Activated CD8-positive, alpha-beta memory T cell treated with anti-CD3 and anti-CD28 coated beads, Interleukin-2, amount 10 ng/mL, durations not matched to agents 7 days and 5 days (primary cell): Measurements from ENCODE around the gene SLC6A18. TPM values are rescaled to one million over a fixed set of nuclear protein-coding genes. Genes with fewer than 3 reads are reported as not detected.

ENCODE experiments used
- ATAC-seq: fragments of 150-1000 bp; cut with Tn5 transposase; one replicate; pipeline ENCODE4 v1.10.0; 2021; ENCODE audit warnings: moderate library complexity
- CTCF ChIA-PET: fragments of 350-600 bp; sonication (Branson Sonifier 250); formaldehyde crosslinking; loops from one replicate; lab custom pipeline; 2021; ENCODE audit warnings: antibody characterized with exemption; lab: Charles Lee
- DNase-seq: peaks from one replicate; pipeline ENCODE4 v3.0.0-alpha.2; 2020
- H3K27ac Mint-ChIP-seq: one replicate; pipeline ENCODE4 v1.8.0; 2021; ENCODE audit warnings: mild to moderate bottlenecking, mixed read lengths
- H3K27me3 Mint-ChIP-seq: one replicate; pipeline ENCODE4 v1.8.0; 2021; ENCODE audit warnings: mixed read lengths
- H3K36me3 Mint-ChIP-seq: one replicate; pipeline ENCODE4 v1.8.0; 2021; ENCODE audit warnings: mild to moderate bottlenecking, mixed read lengths
- H3K4me1 Mint-ChIP-seq: one replicate; pipeline ENCODE4 v1.8.0; 2021; ENCODE audit warnings: mixed read lengths
- H3K4me3 Mint-ChIP-seq: one replicate; pipeline ENCODE4 v1.8.0; 2021; ENCODE audit warnings: mild to moderate bottlenecking, moderate library complexity, mixed read lengths
- H3K9me3 Mint-ChIP-seq: one replicate; pipeline ENCODE4 v1.8.0; 2022; ENCODE audit warnings: low read depth, mixed read lengths
- total RNA-seq, 2 experiments: library from RNA; stranded (reverse); gene quantifications; one replicate each; pipeline ENCODE4 v1.2.3, GENCODE V29; 2021

SLC6A18 gene
- total RNA-seq, 2 experiments from 2014 or later = not detected

DNA sequence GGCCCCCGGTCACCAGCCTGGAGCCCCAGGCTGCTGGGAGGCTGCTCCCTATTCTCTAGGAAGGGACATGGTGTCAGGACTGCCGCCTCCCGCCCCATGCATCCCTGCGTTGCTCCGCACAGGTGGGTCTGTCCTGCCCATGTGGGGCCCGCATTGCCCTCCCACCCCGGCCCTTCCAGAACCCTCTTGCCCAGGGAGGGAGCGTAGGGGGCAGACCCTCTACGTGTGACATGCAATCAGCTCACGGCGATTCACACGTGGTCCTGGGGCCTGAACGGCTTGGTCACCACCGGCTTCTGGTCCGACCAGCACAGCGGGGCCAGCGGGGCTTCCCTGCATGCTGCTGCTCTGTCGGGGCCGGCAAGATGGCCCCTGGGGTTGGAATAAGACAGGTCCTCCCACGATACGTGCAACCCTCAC is 14.3 kb upstream of the SLC6A18 start:
- Mint-ChIP-seq H3K36me3 (no peaks in the 10 kb centered on the region), H3K27ac (no peak overlapping the region), H3K4me3 (no peak overlapping the region), H3K9me3 (no peaks in the 10 kb centered on the region), H3K4me1 (no peaks in the 10 kb centered on the region), H3K27me3 (no peaks in the 10 kb centered on the region)
- CTCF ChIA-PET = no interaction called here
- no peak for DNase-seq
- no peak for ATAC-seq

DNA sequence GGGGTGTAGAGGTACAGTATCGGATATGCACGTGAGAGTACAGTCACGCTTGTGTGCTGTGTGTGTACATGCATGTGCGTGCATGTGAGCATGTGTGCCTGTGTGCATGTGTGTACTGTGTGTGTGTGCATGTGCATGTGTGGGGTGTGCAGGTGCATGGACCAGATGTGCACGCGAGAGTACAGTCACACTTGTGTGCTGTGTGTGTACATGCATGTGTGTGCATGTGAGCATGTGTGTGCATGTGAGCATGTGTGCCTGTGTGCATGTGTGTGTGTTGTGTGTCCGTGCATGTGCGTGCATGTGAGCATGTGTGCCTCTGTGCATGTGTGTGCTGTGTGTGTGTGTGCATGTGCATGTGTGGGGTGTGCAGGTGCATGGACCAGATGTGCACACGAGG is 13.5 kb upstream of the SLC6A18 start:
- no peak overlapping the region for H3K27ac Mint-ChIP-seq
- no peaks in the 10 kb centered on the region for H3K4me1 Mint-ChIP-seq
- no peak for ATAC-seq
- CTCF ChIA-PET = no interaction called here
- no peaks in the 10 kb centered on the region for H3K36me3 Mint-ChIP-seq
- H3K9me3 Mint-ChIP-seq = no peaks in the 10 kb centered on the region
- no peaks in the 10 kb centered on the region for H3K27me3 Mint-ChIP-seq
- no peak for DNase-seq
- H3K4me3 Mint-ChIP-seq = no peak overlapping the region

DNA sequence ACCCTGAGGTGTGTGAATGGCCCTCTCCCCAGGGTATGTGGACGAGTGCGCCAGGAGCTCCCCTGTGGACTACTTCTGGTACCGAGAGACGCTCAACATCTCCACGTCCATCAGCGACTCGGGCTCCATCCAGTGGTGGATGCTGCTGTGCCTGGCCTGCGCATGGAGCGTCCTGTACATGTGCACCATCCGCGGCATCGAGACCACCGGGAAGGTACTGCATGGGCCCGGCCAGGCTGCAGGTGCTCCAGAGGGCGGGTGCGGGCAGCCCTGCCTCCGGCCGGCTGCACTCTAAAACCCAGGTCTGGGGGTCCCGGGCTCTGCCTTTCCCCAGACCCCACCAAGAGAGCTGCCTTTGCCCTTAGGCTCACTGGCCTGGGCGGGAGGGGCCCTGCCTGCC is 12.9 kb upstream of the SLC6A18 start:
- Mint-ChIP-seq H3K4me1 (no peaks in the 10 kb centered on the region), H3K27me3 (no peaks in the 10 kb centered on the region), H3K4me3 (no peak overlapping the region), H3K36me3 (no peaks in the 10 kb centered on the region), H3K9me3 (no peaks in the 10 kb centered on the region), H3K27ac (no peak overlapping the region)
- ATAC-seq = no peak
- CTCF ChIA-PET = no interaction called here
- DNase-seq = no peak

- Mint-ChIP-seq H3K27ac (no peak overlapping the region), H3K36me3 (no peaks in the 10 kb centered on the region), H3K9me3 (no peaks in the 10 kb centered on the region), H3K4me1 (no peaks in the 10 kb centered on the region), H3K27me3 (peaks cover under 1% of the 10 kb centered on the region), H3K4me3 (no peak overlapping the region)
- DNase-seq = no peak
- no peak for ATAC-seq
- CTCF ChIA-PET = no interaction called here
Measured at GRCh38 chr5:1212881-1213280, 12.3 kb upstream of the SLC6A18 start.

DNA sequence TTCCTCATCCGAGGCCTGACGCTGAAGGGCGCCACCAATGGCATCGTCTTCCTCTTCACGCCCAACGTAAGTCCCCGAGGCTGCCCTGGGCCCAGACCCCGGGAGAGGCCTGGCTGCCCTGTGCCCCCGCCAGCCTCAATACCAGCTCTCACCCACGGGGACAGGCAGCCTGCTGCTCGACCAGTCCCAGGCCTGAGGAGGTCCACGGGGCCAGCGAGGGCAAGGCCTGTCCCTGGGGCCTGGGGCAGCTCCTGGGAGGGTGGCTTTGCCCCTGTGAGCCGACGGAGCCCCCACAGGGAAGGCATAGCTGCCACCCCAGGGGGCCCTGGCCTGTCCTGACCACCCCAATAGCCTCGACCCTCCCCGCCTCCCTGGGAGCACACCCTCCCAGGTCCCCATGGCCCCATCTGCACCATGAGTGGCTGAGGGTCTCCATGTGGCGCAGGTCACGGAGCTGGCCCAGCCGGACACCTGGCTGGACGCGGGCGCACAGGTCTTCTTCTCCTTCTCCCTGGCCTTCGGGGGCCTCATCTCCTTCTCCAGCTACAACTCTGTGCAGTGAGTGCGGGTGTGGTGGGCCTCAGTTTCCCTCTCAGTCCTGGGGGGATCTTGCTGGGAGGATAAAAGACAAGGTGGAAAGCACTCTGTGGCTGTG is 11.5 kb upstream of the SLC6A18 start:
- H3K4me1 Mint-ChIP-seq = no peaks in the 10 kb centered on the region
- no peak overlapping the region for H3K27ac Mint-ChIP-seq
- H3K9me3 Mint-ChIP-seq = no peaks in the 10 kb centered on the region
- H3K27me3 Mint-ChIP-seq = peaks cover 2% of the 10 kb centered on the region
- ATAC-seq = no peak
- H3K36me3 Mint-ChIP-seq = no peaks in the 10 kb centered on the region
- H3K4me3 Mint-ChIP-seq = no peak overlapping the region
- CTCF ChIA-PET = no interaction called here
- DNase-seq = no peak

DNA sequence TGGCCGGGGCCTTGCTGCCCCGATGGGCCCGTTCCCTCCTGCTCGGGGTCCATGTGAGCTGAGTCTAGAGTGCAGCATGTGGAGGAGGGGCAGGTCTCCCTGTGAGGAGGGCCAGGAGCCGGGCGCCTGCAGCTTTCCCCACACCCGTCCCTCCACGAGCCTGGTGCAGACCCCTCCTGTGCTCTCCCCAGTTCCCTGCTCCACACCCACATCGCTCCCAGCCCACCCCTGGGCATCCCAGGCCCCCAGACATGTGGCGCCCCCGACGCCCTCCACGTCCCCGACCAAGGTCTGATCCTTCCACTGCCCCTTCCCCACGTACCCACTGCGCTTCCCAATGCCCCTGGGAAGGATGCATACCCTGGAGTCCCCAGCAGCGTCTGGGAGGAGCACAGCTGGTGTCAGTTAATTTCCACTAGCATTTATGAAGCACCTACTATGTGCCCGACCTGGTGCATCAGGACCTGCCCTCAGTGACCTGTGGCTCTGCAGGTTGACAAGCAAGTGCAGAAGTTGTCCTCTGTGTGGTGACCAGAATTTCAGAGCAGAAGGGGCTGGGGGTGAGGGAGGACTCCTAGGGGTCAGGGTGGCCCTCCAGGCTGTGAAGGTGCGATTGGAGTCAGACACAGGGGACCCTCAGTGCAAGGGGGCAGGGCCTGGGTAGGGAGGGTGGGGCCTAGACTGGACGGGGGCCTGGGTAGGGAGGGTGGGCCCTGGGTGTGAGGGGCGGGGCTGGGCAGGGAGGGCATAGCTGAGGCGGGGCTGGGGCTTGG is 10.8 kb upstream of the SLC6A18 start:
- DNase-seq (no peak), ATAC-seq (no peak)
- H3K27me3 Mint-ChIP-seq = peaks cover 2% of the 10 kb centered on the region
- CTCF ChIA-PET = no interaction called here
- no peaks in the 10 kb centered on the region for H3K4me1 Mint-ChIP-seq
- no peak overlapping the region for H3K27ac Mint-ChIP-seq
- H3K4me3 Mint-ChIP-seq = no peak overlapping the region
- H3K9me3 Mint-ChIP-seq = no peaks in the 10 kb centered on the region
- no peaks in the 10 kb centered on the region for H3K36me3 Mint-ChIP-seq

DNA sequence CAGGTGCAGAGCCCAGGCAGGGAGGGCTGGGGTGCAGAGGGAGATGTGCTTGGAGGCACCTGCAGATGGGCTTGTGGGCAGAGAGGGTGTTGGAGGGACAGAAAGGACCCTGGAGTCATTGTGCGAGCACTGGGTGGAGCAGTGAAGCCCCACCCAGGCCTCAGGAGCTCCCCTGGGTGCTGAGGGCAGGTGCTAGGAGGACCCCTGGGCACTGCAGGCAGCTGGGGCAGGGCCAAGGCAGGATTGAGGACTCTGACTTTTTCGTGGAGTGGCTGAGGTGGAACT is 10.3 kb upstream of the SLC6A18 start:
- Mint-ChIP-seq H3K4me3 (no peak overlapping the region), H3K9me3 (no peaks in the 10 kb centered on the region), H3K36me3 (no peaks in the 10 kb centered on the region), H3K27ac (no peak overlapping the region), H3K27me3 (peaks cover 2% of the 10 kb centered on the region), H3K4me1 (no peaks in the 10 kb centered on the region)
- ATAC-seq = no peak
- DNase-seq = no peak
- CTCF ChIA-PET = no interaction called here

DNA sequence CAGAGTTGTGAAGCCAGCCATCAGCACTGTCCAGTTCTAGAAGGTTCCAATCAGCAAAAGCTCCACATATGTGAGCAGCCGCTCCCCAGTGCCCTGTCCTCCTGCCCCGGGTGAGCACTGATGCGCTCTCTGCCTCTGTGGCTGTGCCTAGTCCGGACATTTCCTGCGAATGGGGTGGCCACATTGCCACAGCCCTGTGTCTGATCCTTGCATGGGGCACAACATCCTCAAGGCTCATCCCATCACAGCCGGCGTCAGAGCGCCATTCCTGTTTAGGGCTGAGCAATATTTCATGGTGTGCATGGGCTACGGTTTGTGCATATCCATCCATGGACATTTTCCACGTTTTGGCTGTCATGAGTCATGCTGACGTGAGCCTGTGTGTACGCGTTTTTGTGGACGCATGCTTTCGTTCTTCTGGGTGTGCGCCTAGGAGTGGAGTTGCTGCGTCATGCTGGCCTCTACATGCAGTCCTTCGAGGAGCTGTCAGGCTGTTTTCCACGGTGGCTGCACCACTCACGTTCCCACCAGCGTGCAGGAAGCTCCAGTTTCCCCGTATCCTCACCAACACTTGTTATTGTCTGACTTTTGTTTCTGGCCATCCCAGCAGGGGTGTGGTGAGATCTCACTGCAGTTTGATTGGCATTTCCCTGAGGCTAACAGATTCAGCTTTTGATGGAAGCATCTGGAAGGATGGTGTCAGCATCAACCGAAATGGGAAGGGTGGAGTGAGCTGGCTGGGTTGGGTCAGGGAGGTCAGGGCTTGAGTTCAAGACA is 9.7 kb upstream of the SLC6A18 start:
- H3K4me3 Mint-ChIP-seq = no peak overlapping the region
- H3K27ac Mint-ChIP-seq = no peak overlapping the region
- no peaks in the 10 kb centered on the region for H3K36me3 Mint-ChIP-seq
- H3K4me1 Mint-ChIP-seq = no peaks in the 10 kb centered on the region
- ATAC-seq (no peak), DNase-seq (no peak)
- H3K27me3 Mint-ChIP-seq = peaks cover 2% of the 10 kb centered on the region
- CTCF ChIA-PET = no interaction called here
- H3K9me3 Mint-ChIP-seq = no peaks in the 10 kb centered on the region

DNA sequence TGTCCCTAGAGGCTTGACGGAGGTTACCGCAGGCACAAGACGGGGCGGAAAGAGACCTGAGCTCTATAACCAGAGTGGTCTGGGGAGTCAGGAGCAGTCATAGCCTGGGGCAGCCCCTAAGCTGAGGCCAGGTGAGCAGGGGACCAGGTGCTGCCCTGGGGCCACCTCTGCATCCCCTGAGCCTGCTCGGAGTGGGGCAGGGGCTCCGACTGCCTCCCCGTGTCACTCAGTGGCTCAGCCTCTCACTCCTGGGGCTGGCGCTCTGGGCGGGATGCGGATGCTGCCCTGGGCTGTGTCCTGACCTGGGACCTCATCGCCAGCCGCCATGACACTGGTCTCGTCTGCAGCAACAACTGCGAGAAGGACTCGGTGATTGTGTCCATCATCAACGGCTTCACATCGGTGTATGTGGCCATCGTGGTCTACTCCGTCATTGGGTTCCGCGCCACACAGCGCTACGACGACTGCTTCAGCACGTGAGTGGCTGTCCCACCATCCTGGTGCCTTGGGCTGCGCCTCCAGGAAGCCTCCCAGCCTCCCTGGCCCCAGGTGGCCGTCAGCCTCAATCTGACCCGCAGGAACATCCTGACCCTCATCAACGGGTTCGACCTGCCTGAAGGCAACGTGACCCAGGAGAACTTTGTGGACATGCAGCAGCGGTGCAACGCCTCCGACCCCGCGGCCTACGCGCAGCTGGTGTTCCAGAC is 8.8 kb upstream of the SLC6A18 start:
- CTCF ChIA-PET = no interaction called here
- no peaks in the 10 kb centered on the region for H3K4me1 Mint-ChIP-seq
- no peaks in the 10 kb centered on the region for H3K9me3 Mint-ChIP-seq
- H3K27ac Mint-ChIP-seq = no peak overlapping the region
- ATAC-seq (no peak), DNase-seq (no peak)
- no peaks in the 10 kb centered on the region for H3K36me3 Mint-ChIP-seq
- peaks cover 2% of the 10 kb centered on the region for H3K27me3 Mint-ChIP-seq
- H3K4me3 Mint-ChIP-seq = no peak overlapping the region

GRCh38 chr5:1216918-1217295 is 8.3 kb upstream of the SLC6A18 start:
- no peak for ATAC-seq
- H3K4me1 Mint-ChIP-seq = no peaks in the 10 kb centered on the region
- peaks cover 3% of the 10 kb centered on the region for H3K9me3 Mint-ChIP-seq
- no peak for DNase-seq
- CTCF ChIA-PET = no interaction called here
- no peak overlapping the region for H3K27ac Mint-ChIP-seq
- H3K36me3 Mint-ChIP-seq = no peaks in the 10 kb centered on the region
- peaks cover 2% of the 10 kb centered on the region for H3K27me3 Mint-ChIP-seq
- H3K4me3 Mint-ChIP-seq = no peak overlapping the region

DNA sequence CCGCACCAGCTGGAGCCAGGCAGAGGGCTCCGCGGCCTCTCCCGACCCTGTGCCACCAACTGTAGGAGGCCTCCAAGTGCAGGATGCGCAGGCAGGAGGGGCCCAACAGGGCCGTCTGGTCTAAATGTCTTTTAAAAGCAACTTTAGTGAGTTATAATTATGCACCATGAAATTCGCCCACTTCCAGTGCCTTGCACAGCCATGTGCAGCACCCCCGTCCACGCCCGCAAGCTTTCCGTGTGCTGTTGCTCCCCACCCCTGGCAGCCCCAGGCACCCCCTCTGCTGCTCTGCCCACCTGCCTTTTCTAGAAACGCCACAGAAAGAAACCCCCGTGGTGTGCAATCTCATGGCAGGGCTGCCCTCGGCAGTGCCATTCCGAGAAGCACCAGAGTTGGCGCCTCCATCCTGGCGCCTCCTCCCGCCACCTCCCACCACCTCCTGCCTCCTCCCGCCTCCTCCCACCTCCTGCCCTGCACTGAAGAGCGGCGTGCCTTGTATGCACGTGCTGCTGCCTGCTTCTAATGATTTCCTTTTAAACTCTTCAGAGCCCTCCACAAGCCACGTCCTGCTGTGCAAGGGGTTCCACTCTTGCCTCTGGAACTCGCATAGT is 7.5 kb upstream of the SLC6A18 start:
- H3K4me1 Mint-ChIP-seq = no peaks in the 10 kb centered on the region
- CTCF ChIA-PET = no interaction called here
- peaks cover 2% of the 10 kb centered on the region for H3K27me3 Mint-ChIP-seq
- no peak for ATAC-seq
- no peak for DNase-seq
- peaks cover 9% of the 10 kb centered on the region for H3K9me3 Mint-ChIP-seq
- no peak overlapping the region for H3K4me3 Mint-ChIP-seq
- no peaks in the 10 kb centered on the region for H3K36me3 Mint-ChIP-seq
- no peak overlapping the region for H3K27ac Mint-ChIP-seq

GRCh38 chr5:1218351-1219080 is 6.7 kb upstream of the SLC6A18 start:
- no peak overlapping the region for H3K27ac Mint-ChIP-seq
- H3K4me3 Mint-ChIP-seq = no peak overlapping the region
- no peaks in the 10 kb centered on the region for H3K4me1 Mint-ChIP-seq
- DNase-seq (no peak), ATAC-seq (no peak)
- CTCF ChIA-PET = no interaction called here
- H3K36me3 Mint-ChIP-seq = no peaks in the 10 kb centered on the region
- H3K27me3 Mint-ChIP-seq = peaks cover 2% of the 10 kb centered on the region
- H3K9me3 Mint-ChIP-seq = peaks cover 9% of the 10 kb centered on the region
